ENCODE measurements around the gene DFFB.

The DFFB gene

GRCh38 chr1:3876716-3877115 is 19.4 kb downstream of the DFFB start:
- TF ChIP-seq GATA3 (IDR thresholded peaks at IDR 0.05; ENCODE audit: low read depth, low read length) (no peak), GATA2 (IDR thresholded peaks at IDR 0.05; ENCODE audit: low read depth, low read length) (no peak)

GRCh38 chr1:3879099-3879498 is 21.8 kb downstream of the DFFB start:
- TF ChIP-seq GATA3 (IDR thresholded peaks at IDR 0.05; ENCODE audit: low read depth, low read length) (no peak), GATA2 (IDR thresholded peaks at IDR 0.05; ENCODE audit: low read depth, low read length) (no peak)

GRCh38 chr1:3879787-3880428 is 22.6 kb downstream of the DFFB start:
- TF ChIP-seq GATA3 (IDR thresholded peaks at IDR 0.05; ENCODE audit: low read depth, low read length) = no peak
- TF ChIP-seq GATA2 (IDR thresholded peaks at IDR 0.05; ENCODE audit: low read depth, low read length) = no peak

- TF ChIP-seq GATA3 (IDR thresholded peaks at IDR 0.05; ENCODE audit: low read depth, low read length) = no peak
- no peak for TF ChIP-seq GATA2 (IDR thresholded peaks at IDR 0.05; ENCODE audit: low read depth, low read length)
These were observed 23.3 kb downstream of the DFFB start for GRCh38 chr1:3880429-3881192.

- TF ChIP-seq GATA2 (IDR thresholded peaks at IDR 0.05; ENCODE audit: low read depth, low read length) (no peak), GATA3 (IDR thresholded peaks at IDR 0.05; ENCODE audit: low read depth, low read length) (no peak)
These were observed 23.9 kb downstream of the DFFB start for GRCh38 chr1:3881193-3881480.

- TF ChIP-seq GATA3 (IDR thresholded peaks at IDR 0.05; ENCODE audit: low read depth, low read length) (no peak), GATA2 (IDR thresholded peaks at IDR 0.05; ENCODE audit: low read depth, low read length) (no peak)
These were observed 26.1 kb downstream of the DFFB start for GRCh38 chr1:3883194-3883925.

- TF ChIP-seq GATA3 (IDR thresholded peaks at IDR 0.05; ENCODE audit: low read depth, low read length) = no peak
- no peak for TF ChIP-seq GATA2 (IDR thresholded peaks at IDR 0.05; ENCODE audit: low read depth, low read length)
These were observed 27.7 kb downstream of the DFFB start for GRCh38 chr1:3884966-3885365.

GRCh38 chr1:3885611-3886010 is 28.3 kb downstream of the DFFB start:
- TF ChIP-seq GATA2 (IDR thresholded peaks at IDR 0.05; ENCODE audit: low read depth, low read length) (no peak), GATA3 (IDR thresholded peaks at IDR 0.05; ENCODE audit: low read depth, low read length) (no peak)

- TF ChIP-seq GATA2 (IDR thresholded peaks at IDR 0.05; ENCODE audit: low read depth, low read length) (no peak), GATA3 (IDR thresholded peaks at IDR 0.05; ENCODE audit: low read depth, low read length) (no peak)
These were observed 28.9 kb downstream of the DFFB start for GRCh38 chr1:3886106-3886670.

- TF ChIP-seq GATA2 (IDR thresholded peaks at IDR 0.05; ENCODE audit: low read depth, low read length) (no peak), GATA3 (IDR thresholded peaks at IDR 0.05; ENCODE audit: low read depth, low read length) (no peak)
These were observed 29.4 kb downstream of the DFFB start for GRCh38 chr1:3886691-3887090.

GRCh38 chr1:3888301-3888700 is 31.0 kb downstream of the DFFB start:
- TF ChIP-seq GATA3 (IDR thresholded peaks at IDR 0.05; ENCODE audit: low read depth, low read length) (no peak), GATA2 (IDR thresholded peaks at IDR 0.05; ENCODE audit: low read depth, low read length) (no peak)

GRCh38 chr1:3889936-3890335 is 32.7 kb downstream of the DFFB start:
- TF ChIP-seq GATA3 (IDR thresholded peaks at IDR 0.05; ENCODE audit: low read depth, low read length) (no peak), GATA2 (IDR thresholded peaks at IDR 0.05; ENCODE audit: low read depth, low read length) (no peak)

GRCh38 chr1:3890389-3891328 is 33.4 kb downstream of the DFFB start:
- TF ChIP-seq GATA3 (IDR thresholded peaks at IDR 0.05; ENCODE audit: low read depth, low read length) (no peak), GATA2 (IDR thresholded peaks at IDR 0.05; ENCODE audit: low read depth, low read length) (no peak)
